Activated T-helper 1 cell treated with Interleukin-2 at 50 U/mL for 16 hours (primary cell): ENCODE results near the gene HSPA2.
"Not testable (repeated sequence)": the region's sequence is repeated elsewhere in the genome, so short reads cannot be mapped to it uniquely, and the experiment has no call there.

ENCODE experiments used
- DNase-seq: peaks from one replicate; pipeline ENCODE4 v3.0.0-alpha.2; 2020; ENCODE audit warnings: low read depth

HSPA2 gene

DNA sequence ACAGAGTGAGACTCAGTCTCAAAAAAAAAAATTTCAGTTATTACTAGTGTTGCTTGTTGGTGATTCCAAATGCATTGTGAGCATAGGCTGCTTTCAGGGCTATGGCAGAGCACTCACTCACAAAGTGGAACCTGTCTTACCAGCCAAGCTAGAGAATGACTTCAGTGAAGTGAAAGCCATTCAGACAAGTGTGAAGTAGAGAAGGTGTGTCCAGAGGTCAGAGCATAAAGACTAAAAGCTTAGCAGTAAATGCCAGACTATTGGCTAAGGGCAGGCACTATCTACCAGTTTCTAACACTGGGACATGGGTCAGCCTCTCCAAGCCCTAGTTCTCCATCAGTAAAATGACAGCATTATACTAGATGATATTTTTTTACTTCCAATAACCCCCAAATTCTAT is 21.9 kb downstream of the HSPA2 start:
- no peak for DNase-seq

- no peak for DNase-seq
Observed at GRCh38 chr14:64563696-64564095, 23.2 kb downstream of the HSPA2 start.

- DNase-seq = no peak
Observed at GRCh38 chr14:64566651-64567122, 26.1 kb downstream of the HSPA2 start.

DNA sequence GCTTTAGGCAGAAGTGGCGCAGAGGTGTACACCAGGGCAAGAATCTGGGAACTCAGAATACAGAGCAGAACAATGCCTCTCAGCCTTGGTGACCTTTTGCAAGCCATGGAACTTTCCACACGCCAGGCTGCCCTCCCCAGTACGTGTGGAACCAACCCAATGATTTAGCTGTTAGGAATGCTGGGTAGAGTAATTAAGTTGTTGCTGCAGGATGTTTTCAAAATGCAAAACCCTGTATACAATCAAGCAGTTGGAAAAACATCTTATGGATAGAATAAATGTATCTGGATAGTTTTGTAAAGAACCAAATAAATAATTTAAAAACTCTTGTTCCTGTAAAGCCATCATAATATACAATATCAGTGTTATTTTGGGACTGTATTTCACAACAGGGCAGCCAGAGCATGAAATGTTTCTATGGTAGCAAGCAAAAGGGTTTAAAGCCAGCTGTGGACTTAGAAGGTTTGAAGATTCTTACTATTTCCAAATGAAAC is 28.6 kb downstream of the HSPA2 start:
- no peak for DNase-seq

- DNase-seq = not testable (repeated sequence)
Observed at GRCh38 chr14:64569646-64570045, 29.1 kb downstream of the HSPA2 start.

- DNase-seq = no peak
Observed at GRCh38 chr14:64572386-64573104, 32.0 kb downstream of the HSPA2 start.

- no peak for DNase-seq
Observed at GRCh38 chr14:64573109-64573508, 32.6 kb downstream of the HSPA2 start.

DNA sequence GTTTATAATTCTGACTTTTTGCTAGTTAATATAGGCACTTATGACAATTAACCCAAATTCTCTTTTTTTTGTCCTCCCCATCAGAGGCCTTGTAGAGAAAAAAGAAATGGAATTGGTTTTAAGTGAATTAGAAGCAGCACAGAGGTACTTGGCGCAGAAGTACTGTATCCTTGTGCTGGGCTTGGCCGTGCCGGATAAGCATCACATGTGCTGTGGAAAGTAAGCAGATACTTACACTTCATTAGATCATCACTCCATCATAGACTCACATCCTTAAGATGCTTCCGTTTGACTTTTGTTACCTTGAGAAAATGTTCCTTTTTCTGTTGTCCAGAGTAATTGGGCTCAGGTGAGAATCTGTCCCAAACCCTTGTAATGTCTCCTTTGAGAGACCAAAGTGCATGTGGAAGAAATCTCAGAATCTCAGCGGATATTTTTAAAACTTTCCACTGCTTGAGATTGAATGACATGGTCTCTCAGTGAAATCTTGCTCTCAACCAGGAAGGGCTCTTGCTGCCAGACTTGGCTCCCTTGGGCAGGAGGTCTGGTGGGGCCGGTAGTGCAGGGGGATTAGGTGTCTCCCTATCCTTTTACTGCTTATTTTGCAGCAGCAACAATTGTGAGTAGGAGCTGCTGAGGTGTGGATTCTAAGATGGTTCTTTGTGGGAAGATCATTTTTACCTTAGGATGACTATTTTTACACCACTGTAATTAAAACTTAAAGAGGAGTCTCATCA is 34.0 kb downstream of the HSPA2 start:
- DNase-seq = no peak

GRCh38 chr14:64577211-64577610 is 36.7 kb downstream of the HSPA2 start:
- DNase-seq = no peak

- DNase-seq = no peak
Observed at GRCh38 chr14:64580467-64580866, 39.9 kb downstream of the HSPA2 start.

GRCh38 chr14:64581363-64581762 is 40.8 kb downstream of the HSPA2 start:
- no peak for DNase-seq

DNA sequence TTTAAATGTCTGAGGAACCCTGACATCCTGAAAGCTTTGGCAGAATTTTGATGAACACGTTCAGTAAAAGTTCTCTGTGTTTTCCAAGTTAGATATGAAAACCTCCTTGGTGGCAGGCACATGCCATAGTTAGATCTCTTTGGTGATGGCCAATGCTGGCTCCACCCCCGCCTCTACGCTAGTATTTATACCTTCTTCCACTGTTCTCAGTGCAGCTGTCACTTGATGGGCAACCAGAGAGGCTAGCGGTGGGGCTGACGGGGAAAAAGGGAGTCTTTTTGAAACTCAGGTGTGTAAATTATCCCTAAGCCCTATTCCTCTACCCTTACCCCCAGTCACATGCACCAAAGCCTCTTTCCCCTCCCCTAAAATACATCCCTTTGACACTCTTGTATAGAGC is 41.3 kb downstream of the HSPA2 start:
- DNase-seq = no peak

- no peak for DNase-seq
Observed at GRCh38 chr14:64584190-64584589, 43.6 kb downstream of the HSPA2 start.

DNA sequence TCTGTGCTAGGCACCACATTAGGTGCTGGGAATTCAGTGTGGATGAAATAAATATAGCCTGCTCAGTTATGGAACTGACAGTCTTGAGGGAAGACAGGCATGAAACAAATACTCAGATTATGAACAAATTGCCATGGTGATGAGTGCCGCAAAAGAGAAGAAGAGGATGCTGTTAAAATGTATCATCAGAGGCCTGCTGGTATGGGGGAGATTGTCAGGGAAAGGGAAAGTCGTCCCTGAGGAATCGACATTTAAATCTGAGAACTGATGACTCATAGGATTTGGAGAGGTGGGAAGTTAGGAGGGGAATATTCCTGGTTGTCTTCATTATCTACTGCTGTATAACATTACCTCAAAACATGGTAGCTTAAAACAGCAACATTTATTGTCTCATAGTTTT is 51.3 kb downstream of the HSPA2 start:
- no peak for DNase-seq
